PFSK-1 (cell line): ENCODE data around the gene AATF.

Source experiments
- POLR2AphosphoS5 ChIP-seq: IDR thresholded peaks from 2 replicates; pipeline ENCODE4 v1.6.1; 2012; ENCODE audit warnings: low read depth, mild to moderate bottlenecking, control low read depth, low read length, moderate library complexity
- TAF1 ChIP-seq: IDR thresholded peaks from 2 replicates; pipeline ENCODE4 v1.6.1; 2012; ENCODE audit warnings: low read length, control low read depth, borderline replicate concordance; ENCODE audit not compliant: insufficient read depth

DNA sequence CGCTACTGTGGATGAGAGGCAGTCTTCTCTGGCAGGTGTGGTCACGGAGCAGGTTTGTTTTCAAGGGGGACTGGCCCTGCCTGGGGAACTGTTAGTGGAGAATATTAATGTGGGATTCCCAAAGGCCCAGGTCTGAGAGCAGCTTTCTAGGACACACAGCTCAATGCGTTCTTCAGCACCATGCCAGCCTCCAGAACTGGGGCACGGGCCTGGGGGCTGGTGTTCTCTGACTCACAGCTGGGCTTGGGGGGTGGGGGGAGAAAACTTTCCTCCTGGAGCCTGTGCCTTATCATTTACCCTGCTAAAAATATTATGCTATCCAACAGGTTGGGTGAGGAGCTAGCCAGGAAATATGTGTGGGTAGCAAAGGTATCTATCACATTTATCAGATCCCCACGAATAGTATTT is 24.9 kb upstream of the AATF start:
- TF ChIP-seq POLR2AphosphoS5 (no peak), TAF1 (no peak)
